Adrenal gland (tissue), 12 donors: ENCODE results near the gene HDAC10. TPM values are rescaled to one million over a fixed set of nuclear protein-coding genes. Genes with fewer than 3 reads are reported as not detected.

Experiments used
- DNase-seq, 7 donors: peaks; one replicate each; pipeline ENCODE4 v3.0.0-alpha.2; 2019 to 2020
- H3K27ac ChIP-seq, 5 donors: fragments of 200-600 bp; sonication (generic) in 4 of 5; 1 replicate in 3 of 5; 2 replicates in 2 of 5; pipeline versions ENCODE4 v1.5.1 to v1.8.0; 2016 to 2020; ENCODE audit warnings: mild to moderate bottlenecking in 1 of 5
- H3K27me3 ChIP-seq: fragments of 200-600 bp; 2 replicates; pipeline ENCODE4 v1.8.0; 2021
- H3K36me3 ChIP-seq, 2 donors: fragments of 200-600 bp; replicated peaks in 1 of 2; 1 replicate in 1 of 2; 2 replicates in 1 of 2; pipeline versions ENCODE4 v1.5.1 to v1.8.0; 2018 to 2022
- H3K4me1 ChIP-seq, 2 donors: fragments of 200-600 bp; replicated peaks in 1 of 2; 1 replicate in 1 of 2; 2 replicates in 1 of 2; pipeline versions ENCODE4 v1.5.1 to v1.8.0; 2018 to 2021
- H3K4me3 ChIP-seq, 4 donors: fragments of 200-600 bp; sonication (generic) in 3 of 4; one replicate each; pipeline ENCODE4 v1.5.1; 2016 to 2018
- H3K9me3 ChIP-seq, 3 donors: fragments of 200-600 bp; sonication (generic) in 1 of 3; replicated peaks in 1 of 3; 1 replicate in 2 of 3; 2 replicates in 1 of 3; pipeline versions ENCODE4 v1.5.1 to v1.8.0; 2016 to 2021
- CTCF ChIP-seq, 6 experiments: fragments of 450-650 bp in 4 of 6; fragments of 200-600 bp in 2 of 6; sonication (generic) in 1 of 6; IDR thresholded peaks; 1 replicate in 5 of 6; 2 replicates in 1 of 6; pipeline versions ENCODE4 v1.5.1 to v1.8.0; 2016 to 2021; ENCODE audit warnings: antibody characterized with exemption in 6 of 6, mild to moderate bottlenecking in 2 of 6, moderate library complexity in 1 of 6
- POLR2A ChIP-seq, 2 donors: fragments of 450-650 bp; IDR thresholded peaks; one replicate each; pipeline ENCODE4 v1.6.1; 2017; ENCODE audit warnings: antibody characterized with exemption in 2 of 2, mild to moderate bottlenecking in 2 of 2, moderate library complexity in 1 of 2
- WGBS, 4 donors: extraction: QIAGEN DNeasy Blood & Tissue Kit in 2 of 4; methylation state at CpG; one replicate each; pipeline versions ENCODE4 v1.1.5 to v1.1.7; 2013 to 2017; 5-methylcytosine and 5-hydroxymethylcytosine counted together
- intact Hi-C, 2 donors: fragments of 100-400 bp; cut with DNase I; formaldehyde crosslinking; loops; one replicate each; pipeline versions ENCODE4 v1.14.1 to v1.15.0; 2022 to 2023
- polyA plus RNA-seq, 3 donors: library from polyadenylated mRNA; stranded (reverse); fragments of 200-250 nt in 2 of 3; fragments of 350-450 nt in 1 of 3; fragmentation: Illumina TruSeq in 1 of 3; extraction: RNeasy Lipid Tissue Mini Kit (QIAGEN cat#74804) in 1 of 3; gene quantifications; one replicate each; pipeline ENCODE4 v1.2.3, GENCODE V29; 2013 to 2014
- total RNA-seq, 9 donors: library from RNA; depleted of rRNA in 4 of 9; stranded (reverse); fragments of >200 nt in 4 of 9; fragments of 120-200 nt in 1 of 9; fragmentation: NEBNext Ultra II Directional in 1 of 9; extraction: Animal tissue kit (Norgen Biotek cat#: 25700) in 1 of 9; gene quantifications; one replicate each; pipeline versions ENCODE4 v1.1.0 to v1.2.4, GENCODE V29; 2013 to 2023
- donor health status: healthy with polysubstance abuse.
- donor health status: Bipolar disorder and iron deficiency.
- donor health status: DM: yes; HTN: yes; CAD: no.
- donor health status: DM: no; HTN: no; CAD: no.
- donor health status: DM: no; HTN: no; CAD: no.
- donor health status: DM: yes; HTN: yes; CAD: no.

Gene HDAC10
- total and polyA plus RNA-seq, 12 donors, result 2.0 to 179 (median 41.5) TPM

- Histone ChIP-seq H3K27ac (no peak overlapping the region), H3K36me3 (no peaks in the 10 kb centered on the region), H3K9me3 (no peaks in the 10 kb centered on the region), H3K4me3 (no peak overlapping the region), H3K4me1 (peaks cover 5 to 6% of the 10 kb centered on the region in 2 donors), H3K27me3 (no peaks in the 10 kb centered on the region)
- TF ChIP-seq POLR2A (IDR thresholded peaks at IDR 0.05), result no peak
- no peak for TF ChIP-seq CTCF (IDR thresholded peaks at IDR 0.05)
- 65 to 87% (median 79%) methylated on average over 6 to 12 of the region's 12 CpGs for WGBS, 4 donors
- intact Hi-C loops, result loop anchor here in 1 of 2 donors (10.0 kb wide), 1 partner anchor 358 kb away; no protein-coding TSS in a partner anchor
- DNase-seq, result no peak
Measured at GRCh38 chr22:50256258-50256862, 5.3 kb upstream of the HDAC10 start.

GRCh38 chr22:50255607-50256006 lies 4.5 kb upstream of the HDAC10 start:
- WGBS, 4 donors, result 86 to 92% (median 90%) methylated on average over 5 to 17 of the region's 17 CpGs
- intact Hi-C loops, result loop anchor here in 1 of 2 donors (10.0 kb wide), 1 partner anchor 359 kb away; no protein-coding TSS in a partner anchor

GRCh38 chr22:50255099-50255498 lies 4.0 kb upstream of the HDAC10 start:
- Histone ChIP-seq H3K9me3 (no peaks in the 10 kb centered on the region), H3K27me3 (no peaks in the 10 kb centered on the region), H3K36me3 (no peaks in the 10 kb centered on the region), H3K4me3 (no peak overlapping the region), H3K27ac (no peak overlapping the region), H3K4me1 (peaks cover 15 to 16% of the 10 kb centered on the region in 2 donors)
- intact Hi-C loops, result loop anchor here in 1 of 2 donors (10.0 kb wide), 1 partner anchor 360 kb away; no protein-coding TSS in a partner anchor
- WGBS, 4 donors, result 78 to 90% (median 82%) methylated on average over 15 to 19 of the region's 19 CpGs
- TF ChIP-seq CTCF (IDR thresholded peaks at IDR 0.05) (no peak), POLR2A (IDR thresholded peaks at IDR 0.05) (no peak)
- DNase-seq, result no peak

More at GRCh38 chr22:50255607-50256006, 4.5 kb upstream of the HDAC10 start:
- no peaks in the 10 kb centered on the region for H3K36me3 ChIP-seq
- H3K27me3 ChIP-seq, result no peaks in the 10 kb centered on the region
- no peak overlapping the region for H3K4me3 ChIP-seq
- no peaks in the 10 kb centered on the region for H3K9me3 ChIP-seq
- peaks cover 10 to 11% of the 10 kb centered on the region in 2 donors for H3K4me1 ChIP-seq
- H3K27ac ChIP-seq, result no peak overlapping the region
- TF ChIP-seq CTCF (IDR thresholded peaks at IDR 0.05), result no peak
- TF ChIP-seq POLR2A (IDR thresholded peaks at IDR 0.05), result no peak
- DNase-seq, result no peak

GRCh38 chr22:50253941-50254340 lies 2.9 kb upstream of the HDAC10 start:
- Histone ChIP-seq H3K36me3 (no peaks in the 10 kb centered on the region), H3K4me1 (peaks cover 18 to 21% of the 10 kb centered on the region in 2 donors), H3K4me3 (no peak overlapping the region), H3K27me3 (no peaks in the 10 kb centered on the region), H3K27ac (no peak overlapping the region), H3K9me3 (no peaks in the 10 kb centered on the region)
- intact Hi-C loops, result loop anchor here (5.0 to 10.0 kb wide), 2 partner anchors 88 to 361 kb away; partner anchors contain the start of gene PPP6R2 (in 1 of the 2)
- DNase-seq, result no peak
- no peak for TF ChIP-seq CTCF (IDR thresholded peaks at IDR 0.05)
- TF ChIP-seq POLR2A (IDR thresholded peaks at IDR 0.05), result no peak
- WGBS, 4 donors, result 66 to 82% (median 70%) methylated on average over 5 to 8 of the region's 8 CpGs
